ENCODE measurements around the gene SKP2.

Gene SKP2

GRCh38 chr5:36202521-36202961 lies 50.6 kb downstream of the SKP2 start:
- no peak for DNase-seq

DNA sequence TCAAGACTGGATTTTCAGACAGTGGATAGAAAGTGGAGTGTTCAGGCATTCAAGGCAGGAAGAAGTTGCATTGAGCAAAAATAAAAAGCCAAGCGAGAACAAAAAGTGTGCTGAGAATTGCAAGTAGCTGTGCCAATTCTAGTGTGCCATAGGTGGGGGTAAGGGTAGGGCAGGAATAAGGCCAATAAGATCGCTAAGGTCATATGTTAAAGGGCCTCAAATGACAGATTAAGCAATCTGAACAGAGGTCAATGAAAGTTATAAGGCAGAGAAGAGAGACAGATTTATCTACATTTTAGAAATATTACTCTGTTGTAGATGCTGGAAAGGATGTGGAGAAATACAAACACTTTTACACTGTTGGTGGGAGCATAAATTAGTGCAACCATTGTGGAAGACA lies 53.4 kb downstream of the SKP2 start:
- DNase-seq, result no peak

DNA sequence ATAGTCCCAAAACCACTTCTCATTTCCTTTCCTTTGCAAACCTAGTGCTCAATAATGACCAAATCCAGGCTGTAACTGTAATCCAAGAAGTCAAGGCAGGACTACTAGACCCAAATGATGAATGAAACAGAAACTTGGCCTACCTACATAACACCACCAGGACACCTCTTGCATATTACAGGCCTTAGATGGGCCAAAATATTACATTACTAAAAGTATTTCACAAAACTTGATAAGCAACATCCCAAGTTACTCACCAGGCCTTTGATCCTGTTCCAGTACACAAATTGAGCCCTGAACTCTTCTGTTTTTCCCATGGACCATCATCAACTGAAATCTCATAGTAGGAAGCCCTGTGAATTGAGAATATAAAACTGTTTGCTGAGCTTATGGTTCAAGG lies 55.0 kb downstream of the SKP2 start:
- no peak for DNase-seq

- no peak for DNase-seq
These were observed 56.9 kb downstream of the SKP2 start for GRCh38 chr5:36208786-36209185.

- no peak for DNase-seq
These were observed 57.8 kb downstream of the SKP2 start for GRCh38 chr5:36209664-36210063.

DNA sequence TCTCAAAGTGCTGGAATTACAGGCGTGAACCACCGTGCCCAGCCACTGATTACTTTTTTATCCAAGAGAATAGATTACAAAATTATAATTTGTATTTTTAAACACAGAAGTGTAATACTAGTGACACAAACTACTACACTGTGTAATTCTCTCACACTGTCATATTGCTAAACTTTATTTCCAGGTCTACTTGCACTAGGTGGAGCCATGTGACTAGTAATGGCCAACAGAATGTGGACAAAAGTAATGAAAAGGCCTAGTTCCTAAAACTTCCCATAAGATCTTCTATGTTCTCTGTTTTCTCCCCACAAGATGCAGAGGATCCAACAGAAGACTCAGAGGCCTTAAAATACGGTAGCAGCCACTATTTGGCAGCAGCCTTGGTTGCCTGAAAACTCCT lies 62.5 kb downstream of the SKP2 start:
- peak in 1 of 4 experiments; percentile 4 for DNase-seq

- no peak for DNase-seq
These were observed 64.0 kb downstream of the SKP2 start for GRCh38 chr5:36215910-36216309.

DNA sequence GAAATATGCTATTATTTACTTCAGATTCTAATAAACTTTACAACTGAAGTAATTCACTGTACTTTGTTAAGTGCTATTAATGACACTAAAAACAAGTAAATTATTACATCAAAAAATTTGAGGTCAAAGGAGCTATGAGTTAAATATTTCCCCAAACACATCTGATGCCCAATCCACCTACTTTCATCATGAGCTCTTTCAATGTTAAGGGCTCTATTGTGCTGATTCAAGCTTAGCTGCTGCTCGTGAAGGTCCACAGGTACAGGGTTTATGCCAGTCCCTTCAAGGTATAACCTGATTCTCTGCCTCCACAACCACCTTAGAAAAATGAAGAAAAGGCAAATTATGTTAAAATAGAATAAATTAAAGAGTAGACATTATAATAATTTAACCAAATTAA lies 65.7 kb downstream of the SKP2 start:
- no peak for DNase-seq

- no peak for DNase-seq
These were observed 66.1 kb downstream of the SKP2 start for GRCh38 chr5:36217988-36218387.

GRCh38 chr5:36222620-36223019 lies 70.7 kb downstream of the SKP2 start:
- DNase-seq, result no peak

GRCh38 chr5:36227046-36227445 lies 75.1 kb downstream of the SKP2 start:
- no peak for DNase-seq

GRCh38 chr5:36228505-36228904 lies 76.6 kb downstream of the SKP2 start:
- no peak for DNase-seq

DNA sequence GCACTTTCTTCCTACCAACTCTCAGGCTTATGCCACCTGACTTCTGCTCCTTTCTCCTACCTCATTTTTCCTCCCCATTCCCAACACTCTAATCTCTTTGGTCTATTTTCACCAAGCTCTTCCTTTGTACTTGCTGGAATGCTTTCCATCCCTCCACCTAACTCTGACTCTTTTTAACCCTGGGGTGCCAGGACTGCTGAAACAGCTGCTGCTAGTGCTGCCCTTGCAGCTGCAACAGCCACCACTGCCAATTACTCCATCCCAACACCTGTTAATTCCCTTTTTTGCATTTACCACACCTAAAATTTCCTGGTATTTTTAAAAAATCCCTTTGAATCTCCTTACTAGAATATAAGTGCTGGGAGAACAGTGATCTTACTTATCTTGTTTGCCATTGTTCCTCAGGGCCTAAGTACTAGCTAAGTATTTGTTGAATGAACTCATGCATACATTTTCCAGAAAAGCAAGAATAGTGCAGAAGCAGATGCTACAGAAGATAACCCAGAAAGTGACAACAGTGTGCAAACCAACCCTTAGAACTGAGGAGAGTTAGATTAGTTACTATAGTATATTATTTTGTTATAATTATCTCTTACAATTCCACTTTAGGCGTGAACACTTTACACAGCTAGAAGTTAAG lies 78.4 kb downstream of the SKP2 start:
- DNase-seq, result no peak

- DNase-seq, result no peak
These were observed 80.6 kb downstream of the SKP2 start for GRCh38 chr5:36232533-36232932.

All from suppressor macrophage (primary cell).